GM19468 (cell line): ENCODE results near the gene ARSB.
"Not testable (repeated sequence)": the region's sequence is repeated elsewhere in the genome, so short reads cannot be mapped to it uniquely, and the experiment has no call there.

Experiments
- ATAC-seq: cut with Tn5 transposase; IDR thresholded peaks from one replicate; pipeline ENCODE4 v1.9.1; 2021; ENCODE audit warnings: mild to moderate bottlenecking, moderate library complexity, moderate number of reproducible peaks; ENCODE audit not compliant: unreplicated experiment; ENCODE audit errors: extremely low read depth

Gene ARSB

GRCh38 chr5:78907255-78907891, 77.7 kb downstream of the ARSB start:
- no peak for ATAC-seq

GRCh38 chr5:78905084-78905938, 79.8 kb downstream of the ARSB start:
- ATAC-seq = no peak

- ATAC-seq = no peak
These were observed 81.2 kb downstream of the ARSB start for GRCh38 chr5:78903861-78904260.

- ATAC-seq = no peak
These were observed 81.8 kb downstream of the ARSB start for GRCh38 chr5:78903353-78903752.

- no peak for ATAC-seq
These were observed 85.2 kb downstream of the ARSB start for GRCh38 chr5:78899922-78900362.

- ATAC-seq = no peak
These were observed 89.0 kb downstream of the ARSB start for GRCh38 chr5:78896132-78896531.

- no peak for ATAC-seq
These were observed 89.5 kb downstream of the ARSB start for GRCh38 chr5:78895616-78896015.

- ATAC-seq = no peak
These were observed 91.0 kb downstream of the ARSB start for GRCh38 chr5:78893940-78894677.

GRCh38 chr5:78890667-78891379, 94.3 kb downstream of the ARSB start:
- ATAC-seq = no peak

- no peak for ATAC-seq
These were observed 95.6 kb downstream of the ARSB start for GRCh38 chr5:78889369-78890140.

GRCh38 chr5:78888580-78889368, 96.3 kb downstream of the ARSB start:
- ATAC-seq = no peak

- peak; percentile 90 for ATAC-seq
These were observed 97.6 kb downstream of the ARSB start for GRCh38 chr5:78887384-78888118.

- no peak for ATAC-seq
These were observed 98.5 kb downstream of the ARSB start for GRCh38 chr5:78886341-78887230.

GRCh38 chr5:78881884-78882283, 103.2 kb downstream of the ARSB start:
- no peak for ATAC-seq

GRCh38 chr5:78879516-78879915, 105.6 kb downstream of the ARSB start:
- no peak for ATAC-seq

GRCh38 chr5:78866076-78866475, 119.0 kb downstream of the ARSB start:
- ATAC-seq = not testable (repeated sequence)

GRCh38 chr5:78858364-78858763, 126.7 kb downstream of the ARSB start:
- no peak for ATAC-seq
